ENCODE results near the gene TIMM21.

The TIMM21 gene

GRCh38 chr18:74153793-74154192, 5.5 kb downstream of the TIMM21 start:
- Histone ChIP-seq H3K27ac (no peak overlapping the region), H3K4me3 (ENCODE audit: low read depth, low read length) (no peak overlapping the region), H3K36me3 (peaks cover 84% of the 10 kb centered on the region), H3K27me3 (ENCODE audit: insufficient read depth, low read depth, severe bottlenecking) (no peaks in the 10 kb centered on the region), H3K9me3 (ENCODE audit: severe bottlenecking) (no peaks in the 10 kb centered on the region)
- TF ChIP-seq CTCF (IDR thresholded peaks at IDR 0.05; ENCODE audit: low read depth, low read length), result no peak
- DNase-seq, result no peak

GRCh38 chr18:74154716-74155115, 6.4 kb downstream of the TIMM21 start:
- H3K27me3 ChIP-seq (ENCODE audit: insufficient read depth, low read depth, severe bottlenecking), result no peaks in the 10 kb centered on the region
- no peak overlapping the region for H3K4me3 ChIP-seq (ENCODE audit: low read depth, low read length)
- no peak overlapping the region for H3K27ac ChIP-seq
- H3K36me3 ChIP-seq, result peaks cover 91% of the 10 kb centered on the region
- no peak for TF ChIP-seq CTCF (IDR thresholded peaks at IDR 0.05; ENCODE audit: low read depth, low read length)
- no peak for DNase-seq
- H3K9me3 ChIP-seq (ENCODE audit: severe bottlenecking), result no peaks in the 10 kb centered on the region

GRCh38 chr18:74155276-74155675, 7.0 kb downstream of the TIMM21 start:
- Histone ChIP-seq H3K27ac (no peak overlapping the region), H3K27me3 (ENCODE audit: insufficient read depth, low read depth, severe bottlenecking) (no peaks in the 10 kb centered on the region), H3K9me3 (ENCODE audit: severe bottlenecking) (no peaks in the 10 kb centered on the region), H3K36me3 (peaks cover 89% of the 10 kb centered on the region), H3K4me3 (ENCODE audit: low read depth, low read length) (no peak overlapping the region)
- no peak for DNase-seq
- no peak for TF ChIP-seq CTCF (IDR thresholded peaks at IDR 0.05; ENCODE audit: low read depth, low read length)

- DNase-seq, result no peak
- Histone ChIP-seq H3K9me3 (ENCODE audit: severe bottlenecking) (peaks cover 2% of the 10 kb centered on the region), H3K4me3 (ENCODE audit: low read depth, low read length) (no peak overlapping the region), H3K27ac (no peak overlapping the region), H3K36me3 (peaks cover 26% of the 10 kb centered on the region), H3K27me3 (ENCODE audit: insufficient read depth, low read depth, severe bottlenecking) (no peaks in the 10 kb centered on the region)
- no peak for TF ChIP-seq CTCF (IDR thresholded peaks at IDR 0.05; ENCODE audit: low read depth, low read length)
Measured at GRCh38 chr18:74163019-74163660, 14.8 kb downstream of the TIMM21 start.

- TF ChIP-seq CTCF (IDR thresholded peaks at IDR 0.05; ENCODE audit: low read depth, low read length), result no peak
- Histone ChIP-seq H3K27ac (no peak overlapping the region), H3K27me3 (ENCODE audit: insufficient read depth, low read depth, severe bottlenecking) (no peaks in the 10 kb centered on the region), H3K9me3 (ENCODE audit: severe bottlenecking) (peaks cover 2% of the 10 kb centered on the region), H3K4me3 (ENCODE audit: low read depth, low read length) (no peak overlapping the region), H3K36me3 (no peaks in the 10 kb centered on the region)
- no peak for DNase-seq
Measured at GRCh38 chr18:74166386-74166785, 18.1 kb downstream of the TIMM21 start.
